MCF 10A (cell line): ENCODE measurements around the gene QPCT. TPM values are rescaled to one million over a fixed set of nuclear protein-coding genes. Genes with fewer than 3 reads are reported as not detected.

Experiments
- BruUV-seq: library from RNA; stranded (reverse); fragments of 400-500 nt; replicated peaks from 2 replicates; lab custom pipeline; 2021; lab: Mats Ljungman, UMichigan
- CTCF ChIA-PET: fragments of 300-600 bp; sonication (Branson Sonifier 250); formaldehyde crosslinking; extraction: SDS; loops from one replicate; lab custom pipeline; 2021; ENCODE audit warnings: antibody characterized with exemption, inconsistent platforms; lab: Yijun Ruan, JAX
- POLR2A ChIA-PET: fragments of 300-600, 350-650 bp; sonication (Branson Sonifier 250); formaldehyde crosslinking; extraction: SDS; loops from one replicate; lab custom pipeline; 2020; ENCODE audit warnings: antibody characterized with exemption, inconsistent platforms; lab: Yijun Ruan, JAX
- DNase-seq: peaks from one replicate; pipeline ENCODE4 v3.0.0-alpha.2; 2018; ENCODE audit not compliant: unreplicated experiment
- H3K27ac Mint-ChIP-seq: one replicate; pipeline ENCODE4 v1.8.0; 2022; ENCODE audit warnings: mild to moderate bottlenecking, low read depth, mixed read lengths; ENCODE audit not compliant: unreplicated experiment
- H3K27me3 Mint-ChIP-seq: one replicate; pipeline ENCODE4 v1.8.0; 2022; ENCODE audit warnings: mixed read lengths; ENCODE audit not compliant: insufficient read depth, unreplicated experiment
- H3K36me3 Mint-ChIP-seq: one replicate; pipeline ENCODE4 v1.8.0; 2022; ENCODE audit warnings: mild to moderate bottlenecking, moderate library complexity, mixed read lengths; ENCODE audit not compliant: insufficient read depth, unreplicated experiment
- H3K4me1 Mint-ChIP-seq: one replicate; pipeline ENCODE4 v1.8.0; 2022; ENCODE audit warnings: mixed read lengths; ENCODE audit not compliant: insufficient read depth, unreplicated experiment
- H3K4me3 Mint-ChIP-seq: one replicate; pipeline ENCODE4 v1.8.0; 2022; ENCODE audit warnings: mild to moderate bottlenecking, moderate library complexity, mixed read lengths; ENCODE audit not compliant: unreplicated experiment
- H3K9me3 Mint-ChIP-seq: one replicate; pipeline ENCODE4 v1.8.0; 2022; ENCODE audit warnings: mixed read lengths; ENCODE audit not compliant: unreplicated experiment
- intact Hi-C: fragments of 100-400 bp; cut with micrococcal nuclease; formaldehyde crosslinking; loops from 2 replicates; pipeline ENCODE4 v1.14.1; 2022
- total RNA-seq: library from RNA; stranded (reverse); gene quantifications from 2 replicates; pipeline ENCODE4 v1.2.3, GENCODE V29; 2022
- TF ChIP-seq, protein P1 (sequence below): fragments of 200-600 bp; IDR thresholded peaks from one replicate; pipeline ENCODE4 v1.8.0; 2022; ENCODE audit warnings: antibody characterized with exemption, mild to moderate bottlenecking; ENCODE audit not compliant: unreplicated experiment

Gene QPCT
- total RNA-seq, 1 experiment from 2014 or later: not detected

DNA sequence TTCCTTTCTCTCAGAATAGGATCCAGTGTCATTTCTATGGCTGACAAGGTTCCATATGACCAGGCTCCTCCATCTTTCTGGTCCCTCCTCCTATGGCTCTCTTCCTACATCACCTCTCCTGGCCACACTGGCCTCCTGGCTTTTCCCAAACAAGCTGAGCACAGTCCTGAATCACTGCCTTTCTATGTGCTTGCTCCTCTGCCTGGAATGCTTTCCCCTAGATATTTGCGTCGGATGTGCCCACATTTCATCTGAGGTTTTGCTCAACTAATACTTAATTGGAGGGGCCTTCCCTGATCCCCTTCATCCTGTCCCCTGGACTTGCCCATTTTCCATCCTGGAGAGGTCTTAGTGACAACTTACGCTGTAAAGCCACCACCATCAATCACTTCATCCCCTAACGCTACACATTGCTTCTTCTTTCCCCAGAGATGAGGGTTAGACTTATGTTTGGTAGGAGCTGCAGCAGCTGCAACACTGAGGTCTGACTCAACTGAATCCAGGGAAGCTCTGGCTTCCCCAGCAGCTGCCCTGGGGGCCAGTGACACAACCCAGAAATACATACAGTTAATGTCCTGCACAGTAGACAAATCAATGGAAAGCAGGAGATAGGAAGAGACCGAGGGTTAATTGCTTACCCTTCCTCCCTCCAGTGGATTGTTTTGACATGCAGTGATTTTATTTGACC, 42.9 kb downstream of the QPCT start:
- intact Hi-C loops: no loop called here
- H3K27me3 Mint-ChIP-seq: no peaks in the 10 kb centered on the region
- no peak for DNase-seq
- TF ChIP-seq, protein P1, sequence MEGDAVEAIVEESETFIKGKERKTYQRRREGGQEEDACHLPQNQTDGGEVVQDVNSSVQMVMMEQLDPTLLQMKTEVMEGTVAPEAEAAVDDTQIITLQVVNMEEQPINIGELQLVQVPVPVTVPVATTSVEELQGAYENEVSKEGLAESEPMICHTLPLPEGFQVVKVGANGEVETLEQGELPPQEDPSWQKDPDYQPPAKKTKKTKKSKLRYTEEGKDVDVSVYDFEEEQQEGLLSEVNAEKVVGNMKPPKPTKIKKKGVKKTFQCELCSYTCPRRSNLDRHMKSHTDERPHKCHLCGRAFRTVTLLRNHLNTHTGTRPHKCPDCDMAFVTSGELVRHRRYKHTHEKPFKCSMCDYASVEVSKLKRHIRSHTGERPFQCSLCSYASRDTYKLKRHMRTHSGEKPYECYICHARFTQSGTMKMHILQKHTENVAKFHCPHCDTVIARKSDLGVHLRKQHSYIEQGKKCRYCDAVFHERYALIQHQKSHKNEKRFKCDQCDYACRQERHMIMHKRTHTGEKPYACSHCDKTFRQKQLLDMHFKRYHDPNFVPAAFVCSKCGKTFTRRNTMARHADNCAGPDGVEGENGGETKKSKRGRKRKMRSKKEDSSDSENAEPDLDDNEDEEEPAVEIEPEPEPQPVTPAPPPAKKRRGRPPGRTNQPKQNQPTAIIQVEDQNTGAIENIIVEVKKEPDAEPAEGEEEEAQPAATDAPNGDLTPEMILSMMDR: no peak
- no TSS peak for BruUV-seq
- POLR2A ChIA-PET: interaction anchor here (0.6 to 3.4 kb wide), 9 partner anchors 11 to 538 kb away, joined by 3 to 19 read pairs (median 4); partner anchors contain the start of genes PRKD3 and RMDN2
- CTCF ChIA-PET: interaction anchor here (1.1 to 1.9 kb wide), 3 partner anchors 9 to 89 kb away, joined by 3 to 10 read pairs (median 7); no protein-coding TSS in a partner anchor
- H3K27ac Mint-ChIP-seq: no peak overlapping the region
- H3K9me3 Mint-ChIP-seq: no peaks in the 10 kb centered on the region
- H3K4me3 Mint-ChIP-seq: no peak overlapping the region
- H3K4me1 Mint-ChIP-seq: peaks cover 19% of the 10 kb centered on the region
- H3K36me3 Mint-ChIP-seq: no peaks in the 10 kb centered on the region

DNA sequence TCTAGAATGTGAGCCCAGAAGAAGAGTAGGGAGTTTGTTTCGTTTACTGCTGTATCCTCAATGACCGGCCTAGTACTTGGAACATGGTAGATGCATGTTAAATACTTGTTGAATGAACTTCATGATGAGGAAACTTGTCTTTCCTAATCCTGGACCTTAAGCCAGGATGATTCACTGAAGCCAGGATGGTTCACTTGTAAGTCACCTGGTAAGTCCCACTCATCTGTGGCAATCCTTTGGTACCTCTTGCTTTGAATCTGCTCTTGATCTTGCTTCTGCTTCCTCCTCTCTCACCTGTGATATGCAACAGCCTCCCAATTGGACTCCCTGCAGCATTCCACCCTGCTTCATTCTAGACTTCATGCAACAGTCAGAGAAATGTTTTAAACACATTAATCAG, 43.6 kb downstream of the QPCT start:
- Mint-ChIP-seq H3K4me3 (no peak overlapping the region), H3K36me3 (no peaks in the 10 kb centered on the region), H3K4me1 (peaks cover 19% of the 10 kb centered on the region), H3K9me3 (no peaks in the 10 kb centered on the region), H3K27ac (no peak overlapping the region), H3K27me3 (no peaks in the 10 kb centered on the region)
- CTCF ChIA-PET: interaction anchor here (0.6 to 1.9 kb wide), 3 partner anchors 8 to 26 kb away, joined by 7 to 10 read pairs (median 7); no protein-coding TSS in a partner anchor
- DNase-seq: peak; percentile 90
- POLR2A ChIA-PET: interaction anchor here (0.6 to 3.4 kb wide), 6 partner anchors 11 to 537 kb away, joined by 3 to 19 read pairs (median 4); partner anchors contain the start of genes PRKD3 and RMDN2
- intact Hi-C loops: no loop called here
- TF ChIP-seq, protein P1: no peak
- no TSS peak for BruUV-seq

DNA sequence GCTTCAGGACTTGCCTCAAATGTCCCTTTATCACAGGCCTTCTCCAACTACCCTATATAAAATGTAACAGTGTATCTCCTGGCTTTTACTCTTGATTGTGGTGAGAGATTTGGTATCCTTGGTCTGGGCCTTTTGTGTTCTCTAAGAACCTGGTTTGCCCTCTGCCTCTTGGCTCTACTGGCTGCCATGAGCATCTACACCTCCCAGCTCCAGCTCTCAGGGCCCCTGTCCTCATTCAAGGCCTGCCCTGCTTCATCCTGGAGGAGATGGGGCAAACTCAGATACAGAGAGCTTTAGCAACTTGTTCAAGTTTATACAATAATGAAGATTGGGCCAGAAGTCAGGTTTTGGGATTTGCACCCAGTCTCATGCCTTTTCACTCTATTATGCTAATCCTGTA, 45.0 kb downstream of the QPCT start:
- H3K27ac Mint-ChIP-seq: no peak overlapping the region
- H3K4me1 Mint-ChIP-seq: peaks cover 19% of the 10 kb centered on the region
- no peaks in the 10 kb centered on the region for H3K36me3 Mint-ChIP-seq
- H3K9me3 Mint-ChIP-seq: no peaks in the 10 kb centered on the region
- TF ChIP-seq, protein P1: no peak
- intact Hi-C loops: no loop called here
- CTCF ChIA-PET: interaction anchor here (0.7 to 3.5 kb wide), 4 partner anchors 11 to 487 kb away, joined by 3 to 20 read pairs (median 6); no protein-coding TSS in a partner anchor
- no peaks in the 10 kb centered on the region for H3K27me3 Mint-ChIP-seq
- H3K4me3 Mint-ChIP-seq: no peak overlapping the region
- DNase-seq: no peak
- no TSS peak for BruUV-seq
- POLR2A ChIA-PET: interaction anchor here (0.7 to 0.8 kb wide), 2 partner anchors 65 to 153 kb away, joined by 3 read pairs; partner anchors contain the start of gene PRKD3
